LNCaP clone FGC (cell line): ENCODE measurements around the gene CIBAR2.

Experiments
- DNase-seq: peaks from one replicate; pipeline ENCODE4 v3.0.0-alpha.2; 2011; ENCODE audit warnings: low read depth
- H3K4me3 ChIP-seq: 2 replicates; pipeline ENCODE4 v1.5.1; 2011; ENCODE audit warnings: mild to moderate bottlenecking, low read depth, low read length, control low read depth
- CTCF ChIP-seq: IDR thresholded peaks from 2 replicates; pipeline ENCODE4 v1.5.1; 2012; ENCODE audit warnings: mild to moderate bottlenecking; ENCODE audit not compliant: control insufficient read depth, insufficient read depth; ENCODE audit errors: extremely low read depth

The CIBAR2 gene

DNA sequence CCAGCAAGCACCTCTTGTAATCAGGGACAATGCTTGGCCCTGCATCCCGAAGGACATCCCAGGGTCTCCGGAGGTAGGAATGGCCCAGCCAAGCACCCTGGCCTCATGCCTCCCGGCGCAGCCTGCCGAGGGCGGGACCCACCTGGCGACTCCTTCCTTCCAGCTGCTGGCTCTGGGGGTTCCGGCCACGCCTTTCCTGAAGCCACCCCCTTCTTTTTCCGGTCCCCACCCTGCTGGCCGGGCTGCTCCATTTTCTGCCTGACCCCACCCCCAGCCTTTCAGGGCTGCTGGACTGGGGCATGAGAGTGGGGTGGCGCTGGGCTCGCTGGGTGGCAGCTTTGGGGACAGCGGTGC lies 22.5 kb upstream of the CIBAR2 start:
- no peak for DNase-seq
- no peak for TF ChIP-seq CTCF
- no peak overlapping the region for H3K4me3 ChIP-seq

DNA sequence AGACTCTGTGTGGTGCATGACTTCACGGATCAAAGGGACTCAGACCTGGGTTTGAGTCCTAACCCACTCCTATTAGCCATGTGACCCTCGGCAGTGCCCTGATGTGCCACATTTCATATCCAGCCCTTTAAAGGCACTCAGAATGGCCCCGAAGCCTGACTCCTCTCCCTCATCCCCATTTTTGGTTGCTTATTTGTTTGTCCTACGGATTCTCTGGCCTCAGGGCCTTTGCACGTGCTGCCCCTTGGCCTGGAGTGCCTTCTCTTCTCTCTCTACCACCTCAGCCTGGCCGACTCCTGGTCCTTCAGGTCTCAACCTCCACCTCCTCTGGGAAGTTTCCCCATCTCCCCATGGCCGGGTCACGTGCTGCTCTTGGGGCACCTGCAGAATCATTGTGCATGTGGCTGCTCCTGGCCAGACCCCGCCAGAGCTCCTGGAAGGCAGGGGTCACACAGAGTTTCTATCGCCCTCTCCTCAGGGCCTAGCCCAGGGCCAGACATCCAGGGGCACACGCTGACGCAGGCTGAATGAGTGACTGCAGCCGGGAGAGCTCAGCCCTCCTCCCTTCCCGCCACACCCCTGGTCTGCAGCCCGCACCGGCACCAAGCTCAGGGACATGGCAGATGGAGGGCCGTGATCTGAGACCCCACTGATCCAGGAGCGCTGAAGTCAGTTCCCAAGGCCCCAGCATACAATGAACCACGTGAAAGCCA lies 22.0 kb upstream of the CIBAR2 start:
- no peak for TF ChIP-seq CTCF
- no peak for DNase-seq
- no peak overlapping the region for H3K4me3 ChIP-seq

DNA sequence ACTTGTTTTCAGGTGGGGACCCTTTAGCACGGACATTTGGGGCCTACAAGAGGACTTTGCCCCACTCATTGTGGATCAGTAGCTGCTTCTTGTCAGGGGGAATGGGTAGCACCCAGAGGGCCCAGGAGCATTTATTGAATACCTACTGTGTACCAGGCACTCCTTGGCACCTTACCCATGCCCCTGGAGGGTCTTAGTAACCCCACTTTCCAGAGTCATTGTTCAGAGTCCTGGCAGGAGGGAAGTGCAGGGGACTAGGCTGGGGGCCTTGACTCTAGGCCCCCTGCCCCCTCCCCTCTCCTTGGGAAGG lies 21.0 kb upstream of the CIBAR2 start:
- no peak for DNase-seq
- no peak for TF ChIP-seq CTCF
- H3K4me3 ChIP-seq = no peak overlapping the region

- no peak for TF ChIP-seq CTCF
- H3K4me3 ChIP-seq = no peak overlapping the region
- no peak for DNase-seq
These were observed 20.4 kb upstream of the CIBAR2 start for GRCh38 chr16:85132456-85133289.

GRCh38 chr16:85130705-85131028 lies 18.4 kb upstream of the CIBAR2 start:
- no peak for TF ChIP-seq CTCF
- H3K4me3 ChIP-seq = no peak overlapping the region
- DNase-seq = no peak

GRCh38 chr16:85129876-85130704 lies 17.8 kb upstream of the CIBAR2 start:
- no peak for DNase-seq
- H3K4me3 ChIP-seq = no peak overlapping the region
- TF ChIP-seq CTCF = no peak
